ENCODE results near the gene EIF4A3. TPM values are rescaled to one million over a fixed set of nuclear protein-coding genes. Genes with fewer than 3 reads are reported as not detected.

EIF4A3 gene
- total RNA-seq, 1 donor from 2014 or later: 90.1 TPM

GRCh38 chr17:80146121-80147034 is 550 bp downstream of the EIF4A3 start:
- intact Hi-C loops (cut with DNase I): loop anchor here (2.0 to 10.0 kb wide), 2 partner anchors 46 to 118 kb away; partner anchors contain the start of genes GAA and RNF213
- peaks cover 40% of the 10 kb centered on the region for H3K4me1 ChIP-seq
- DNase-seq (ENCODE audit: extremely low spot score in 2 of 2): no peak
- peak overlapping the region; percentile 99 for H3K27ac ChIP-seq
- peaks cover 0 to 27% of the 10 kb centered on the region in 2 donors for H3K36me3 ChIP-seq
- no peaks in the 10 kb centered on the region for H3K9me3 ChIP-seq
- peak overlapping the region; percentile 69 to 100 for H3K4me3 ChIP-seq
- no peaks in the 10 kb centered on the region for H3K27me3 ChIP-seq
- TF ChIP-seq POLR2AphosphoS5 (IDR thresholded peaks at IDR 0.05; ENCODE audit: insufficient read depth in 1 of 2, low read depth in 1 of 2) (no peak), POLR2A (IDR thresholded peaks at IDR 0.05) (no peak), CTCF (IDR thresholded peaks at IDR 0.05) (no peak)

DNA sequence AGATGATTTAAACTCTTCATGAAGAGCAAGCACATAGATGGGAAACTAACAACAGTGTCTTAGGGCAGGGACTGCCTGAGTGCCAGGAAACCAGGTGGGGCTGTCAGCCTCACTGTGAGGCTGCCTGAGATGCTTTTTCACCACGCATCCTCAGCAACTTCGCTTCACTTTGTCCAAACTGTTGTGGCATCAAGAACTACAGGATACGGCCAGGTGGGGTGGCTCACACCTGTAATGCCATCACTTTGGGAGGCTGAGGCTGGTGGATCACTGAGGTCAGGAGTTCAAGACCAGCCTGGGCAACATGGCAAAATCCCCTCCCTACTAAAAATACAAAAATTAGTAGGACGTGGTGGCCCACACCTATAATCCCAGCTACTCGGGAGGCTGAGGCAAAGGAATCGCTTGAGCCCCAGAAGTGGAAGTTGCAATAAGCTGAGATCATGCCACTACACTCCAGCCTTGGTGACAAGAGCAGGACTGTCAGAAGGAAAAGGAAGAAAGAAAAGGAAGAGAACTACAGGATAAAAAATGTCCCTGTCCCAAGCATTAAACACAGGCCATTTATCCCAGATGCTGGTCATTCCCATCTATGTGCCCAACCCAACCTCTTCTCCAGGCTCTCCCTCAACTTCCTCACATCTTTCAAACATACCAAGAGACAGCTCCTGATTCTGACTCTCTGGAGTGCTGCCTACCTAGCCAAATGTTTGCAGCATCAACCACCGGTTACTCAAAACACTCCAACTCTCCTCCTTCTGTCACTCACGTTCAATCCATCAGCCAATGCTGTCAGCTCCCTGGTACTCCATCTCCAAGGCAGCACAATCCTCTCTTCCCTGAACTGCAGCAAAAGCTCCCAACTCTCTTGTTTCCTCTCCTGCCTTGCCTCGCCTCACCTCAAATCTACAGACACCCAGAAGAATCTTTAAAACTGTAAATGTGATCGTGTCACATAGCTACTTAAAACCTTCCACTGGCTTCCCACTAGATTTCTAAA is 1.6 kb downstream of the EIF4A3 start:
- intact Hi-C loops (cut with DNase I): loop anchor here (2.0 to 10.0 kb wide), 2 partner anchors 45 to 119 kb away; partner anchors contain the start of genes GAA and RNF213
- peak overlapping the region; percentile 69 to 100 for H3K4me3 ChIP-seq
- peak overlapping the region; percentile 99 for H3K27ac ChIP-seq
- peaks cover 0 to 37% of the 10 kb centered on the region in 2 donors for H3K36me3 ChIP-seq
- no peak for TF ChIP-seq POLR2AphosphoS5 (IDR thresholded peaks at IDR 0.05; ENCODE audit: insufficient read depth in 1 of 2, low read depth in 1 of 2)
- TF ChIP-seq CTCF (IDR thresholded peaks at IDR 0.05): no peak
- no peak for TF ChIP-seq POLR2A (IDR thresholded peaks at IDR 0.05)
- no peaks in the 10 kb centered on the region for H3K9me3 ChIP-seq
- H3K27me3 ChIP-seq: no peaks in the 10 kb centered on the region
- H3K4me1 ChIP-seq: peaks cover 40% of the 10 kb centered on the region
- DNase-seq (ENCODE audit: extremely low spot score in 2 of 2): no peak

GRCh38 chr17:80142929-80143328 is 4.0 kb downstream of the EIF4A3 start:
- Histone ChIP-seq H3K9me3 (no peaks in the 10 kb centered on the region), H3K27me3 (no peaks in the 10 kb centered on the region), H3K27ac (no peak overlapping the region), H3K4me3 (no peak overlapping the region), H3K36me3 (peaks cover 0 to 62% of the 10 kb centered on the region in 2 donors), H3K4me1 (peaks cover 29% of the 10 kb centered on the region)
- intact Hi-C loops (cut with DNase I): loop anchor here (10.0 kb wide), 1 partner anchor 122 kb away; the partner anchor contains the start of gene RNF213
- TF ChIP-seq CTCF (IDR thresholded peaks at IDR 0.05): no peak
- TF ChIP-seq POLR2AphosphoS5 (IDR thresholded peaks at IDR 0.05; ENCODE audit: insufficient read depth in 1 of 2, low read depth in 1 of 2): no peak
- no peak for TF ChIP-seq POLR2A (IDR thresholded peaks at IDR 0.05)
- no peak for DNase-seq (ENCODE audit: extremely low spot score in 2 of 2)

- H3K4me1 ChIP-seq: peaks cover 24% of the 10 kb centered on the region
- no peaks in the 10 kb centered on the region for H3K9me3 ChIP-seq
- peaks cover 0 to 75% of the 10 kb centered on the region in 2 donors for H3K36me3 ChIP-seq
- intact Hi-C loops (cut with DNase I): loop anchor here (10.0 kb wide), 1 partner anchor 123 kb away; the partner anchor contains the start of gene RNF213
- H3K4me3 ChIP-seq: no peak overlapping the region
- no peaks in the 10 kb centered on the region for H3K27me3 ChIP-seq
- H3K27ac ChIP-seq: no peak overlapping the region
- no peak for DNase-seq (ENCODE audit: extremely low spot score in 2 of 2)
- no peak for TF ChIP-seq POLR2A (IDR thresholded peaks at IDR 0.05)
- TF ChIP-seq CTCF (IDR thresholded peaks at IDR 0.05): no peak
- TF ChIP-seq POLR2AphosphoS5 (IDR thresholded peaks at IDR 0.05; ENCODE audit: insufficient read depth in 1 of 2, low read depth in 1 of 2): no peak
Observed at GRCh38 chr17:80141463-80142165, 5.3 kb downstream of the EIF4A3 start.

Data from vagina (tissue), 2 donors.